NCI-H1048 (cell line): ENCODE measurements around the gene ALOX15.
"Not testable (repeated sequence)": the region's sequence is repeated elsewhere in the genome, so short reads cannot be mapped to it uniquely, and the experiment has no call there.

Experiments used
- DNase-seq: peaks from one replicate; lab custom pipeline; 2025; lab: John Stamatoyannopoulos, UW

The ALOX15 gene, protein sequence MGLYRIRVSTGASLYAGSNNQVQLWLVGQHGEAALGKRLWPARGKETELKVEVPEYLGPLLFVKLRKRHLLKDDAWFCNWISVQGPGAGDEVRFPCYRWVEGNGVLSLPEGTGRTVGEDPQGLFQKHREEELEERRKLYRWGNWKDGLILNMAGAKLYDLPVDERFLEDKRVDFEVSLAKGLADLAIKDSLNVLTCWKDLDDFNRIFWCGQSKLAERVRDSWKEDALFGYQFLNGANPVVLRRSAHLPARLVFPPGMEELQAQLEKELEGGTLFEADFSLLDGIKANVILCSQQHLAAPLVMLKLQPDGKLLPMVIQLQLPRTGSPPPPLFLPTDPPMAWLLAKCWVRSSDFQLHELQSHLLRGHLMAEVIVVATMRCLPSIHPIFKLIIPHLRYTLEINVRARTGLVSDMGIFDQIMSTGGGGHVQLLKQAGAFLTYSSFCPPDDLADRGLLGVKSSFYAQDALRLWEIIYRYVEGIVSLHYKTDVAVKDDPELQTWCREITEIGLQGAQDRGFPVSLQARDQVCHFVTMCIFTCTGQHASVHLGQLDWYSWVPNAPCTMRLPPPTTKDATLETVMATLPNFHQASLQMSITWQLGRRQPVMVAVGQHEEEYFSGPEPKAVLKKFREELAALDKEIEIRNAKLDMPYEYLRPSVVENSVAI

DNA sequence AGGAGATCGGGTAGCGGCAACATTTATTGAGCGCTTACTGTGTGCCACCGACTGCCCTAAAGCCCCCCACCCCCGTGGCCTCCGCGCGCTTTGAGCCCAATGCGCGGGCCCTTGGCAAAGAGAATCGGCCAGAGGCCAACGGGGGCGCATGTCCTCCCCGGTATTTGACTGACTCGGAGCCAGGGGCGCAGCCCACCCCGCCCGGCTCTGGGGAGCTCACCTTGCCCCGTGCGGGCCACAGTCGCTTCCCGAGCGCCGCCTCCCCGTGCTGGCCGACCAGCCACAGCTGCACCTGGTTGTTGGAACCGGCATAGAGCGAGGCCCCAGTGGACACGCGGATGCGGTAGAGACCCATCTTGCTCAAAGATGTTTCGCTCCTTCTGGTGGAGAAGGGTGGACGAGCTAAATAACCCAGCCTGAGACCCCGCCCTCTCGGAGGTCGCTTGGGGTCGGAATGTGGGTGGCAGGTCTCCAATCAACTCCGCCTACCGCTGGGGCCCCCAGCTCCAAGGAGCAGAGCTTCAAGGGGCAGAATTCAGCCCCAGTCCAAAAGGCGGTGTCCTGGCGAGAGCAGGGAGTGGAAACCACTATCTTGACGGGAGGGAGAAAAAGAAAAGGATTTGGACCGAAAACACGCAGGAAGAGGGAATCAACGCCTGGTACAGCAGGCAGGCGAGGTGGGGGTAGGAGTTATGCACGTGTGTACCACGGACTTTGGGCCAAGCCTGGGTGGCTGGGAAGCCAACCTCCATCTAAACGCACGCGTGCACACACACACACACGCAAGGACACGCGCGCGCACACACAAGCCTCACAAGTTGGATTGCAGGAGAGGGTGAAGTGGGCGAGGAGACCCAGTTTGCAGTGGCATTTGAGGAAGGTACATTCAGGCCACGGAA lies at the start of gene ALOX15:
Gene ALOX15, minus strand, starts transcription at position 382 of the 899 bp plus-strand sequence. Its CDS starts 27 bp downstream, at position 355.
- DNase-seq, result no peak

DNA sequence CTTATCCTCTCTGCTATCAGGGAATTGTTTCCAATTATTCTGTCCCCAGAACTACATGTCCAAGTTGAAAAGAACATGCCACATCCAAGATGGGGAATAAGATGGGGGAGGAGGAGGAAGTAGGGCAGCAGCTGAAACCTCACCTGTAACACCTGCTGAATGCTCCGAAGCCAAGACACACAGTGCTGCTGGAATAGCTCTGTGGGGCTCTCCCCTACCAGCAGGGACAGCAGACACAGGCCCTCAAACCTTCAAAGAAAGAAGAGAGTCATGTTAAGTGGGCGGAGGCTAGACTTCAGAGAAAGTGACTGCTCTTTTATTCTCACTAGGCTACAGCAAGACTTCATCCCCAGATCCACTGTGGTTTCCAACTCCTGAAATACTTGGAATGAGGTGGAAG lies 49.3 kb upstream of the ALOX15 start:
- no peak for DNase-seq

DNA sequence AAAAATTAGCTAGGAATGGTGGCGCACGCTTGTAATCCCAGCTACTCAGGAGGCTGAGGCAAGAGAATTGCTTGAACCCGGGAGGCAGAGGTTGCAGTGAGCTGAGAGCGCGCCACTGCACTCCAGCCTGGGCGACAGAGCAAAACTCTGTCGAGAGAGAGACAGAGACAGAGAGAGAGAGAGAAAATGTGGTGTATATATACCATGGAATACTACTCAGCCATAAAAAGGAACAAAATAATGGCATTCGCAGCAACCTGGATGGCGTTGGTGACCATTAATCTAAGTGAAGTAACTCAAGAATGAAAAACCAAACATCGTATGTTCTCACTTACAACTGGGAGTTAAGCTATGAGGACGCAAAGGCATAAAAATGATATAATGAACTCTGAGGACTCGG lies 48.4 kb upstream of the ALOX15 start:
- not testable (repeated sequence) for DNase-seq

DNA sequence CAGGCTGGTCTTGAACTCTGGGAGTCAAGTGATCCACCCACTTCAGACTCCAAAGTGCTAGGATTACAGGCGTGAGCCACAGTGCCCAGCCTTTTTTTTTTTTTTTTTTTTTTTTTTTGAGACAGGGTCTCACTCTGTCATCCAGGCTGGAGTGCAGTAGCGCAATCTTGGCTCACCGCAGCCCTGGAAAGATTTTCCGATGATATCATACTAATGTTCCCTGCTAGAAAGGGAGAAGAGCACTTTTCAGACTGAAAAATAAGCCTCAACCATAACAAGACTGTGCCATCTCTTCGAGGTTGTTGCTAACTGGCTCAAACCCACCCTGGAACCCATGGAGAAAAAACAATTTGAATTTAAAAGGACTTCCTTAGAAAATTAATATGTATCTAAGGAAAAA lies 42.3 kb upstream of the ALOX15 start:
- DNase-seq, result not testable (repeated sequence)

DNA sequence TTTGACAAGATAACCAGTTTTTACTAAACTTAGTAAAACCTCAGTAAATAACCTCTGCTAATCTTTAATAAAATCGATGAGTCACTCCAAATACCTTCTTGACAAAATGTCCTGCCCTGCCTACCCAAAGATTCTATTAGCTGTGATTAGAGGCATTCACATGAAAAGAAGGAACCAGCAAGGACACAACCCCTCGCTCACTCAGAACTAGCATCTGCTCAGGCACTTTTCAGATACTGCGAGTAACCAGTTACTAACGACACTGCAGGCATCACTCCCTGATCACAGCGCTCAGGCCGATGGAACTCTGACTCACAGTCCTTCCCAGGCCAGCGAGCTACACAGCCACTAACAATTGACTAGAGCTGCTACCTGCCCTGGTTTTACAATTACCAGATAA lies 38.2 kb upstream of the ALOX15 start:
- DNase-seq, result no peak

DNA sequence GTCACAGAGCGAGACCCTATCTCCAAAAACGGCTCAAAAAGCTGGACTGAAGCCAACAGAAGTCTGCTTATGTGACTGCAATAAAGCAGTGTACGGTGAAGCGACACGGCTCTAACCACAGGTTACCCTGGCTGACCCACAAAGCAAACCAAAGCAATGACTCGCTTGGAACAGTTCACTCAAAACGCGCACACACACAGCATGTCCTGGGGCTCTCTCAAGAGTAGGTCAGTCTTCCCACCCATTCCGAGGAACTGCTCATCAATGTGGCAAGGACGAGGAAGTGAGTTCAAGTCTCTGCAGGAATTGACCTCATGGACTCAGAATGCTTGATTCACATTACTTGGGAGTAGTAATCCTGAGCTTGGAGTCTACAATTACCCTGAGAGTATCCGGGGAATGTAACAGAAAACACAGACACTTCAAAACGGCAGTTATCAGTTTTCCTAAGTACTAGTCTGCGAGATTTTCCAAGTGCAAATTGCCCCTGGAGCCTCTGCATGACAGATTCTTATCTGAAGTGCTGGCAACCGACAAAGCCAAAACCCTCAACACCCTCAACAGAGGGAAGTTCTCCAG lies 37.1 kb upstream of the ALOX15 start:
- no peak for DNase-seq

DNA sequence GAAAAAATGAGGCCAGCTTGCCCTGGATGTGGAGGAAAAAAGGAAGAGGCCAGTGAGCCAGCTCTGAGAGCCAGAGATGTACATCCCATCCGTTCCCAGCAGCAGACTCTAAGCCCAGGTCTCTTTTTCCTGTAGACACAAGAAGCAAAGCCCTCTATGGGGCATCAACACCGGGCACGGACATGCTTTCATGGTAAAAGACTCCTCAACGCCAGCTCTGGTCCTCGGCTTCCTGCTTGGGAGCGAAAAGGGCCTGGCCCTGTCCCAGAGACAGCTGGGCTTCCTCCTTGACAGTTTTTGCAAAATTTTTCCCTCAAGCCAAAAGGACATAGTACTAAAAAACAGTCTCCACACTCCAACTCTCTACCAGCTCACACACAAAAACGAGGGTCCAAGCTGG lies 35.3 kb upstream of the ALOX15 start:
- no peak for DNase-seq

DNA sequence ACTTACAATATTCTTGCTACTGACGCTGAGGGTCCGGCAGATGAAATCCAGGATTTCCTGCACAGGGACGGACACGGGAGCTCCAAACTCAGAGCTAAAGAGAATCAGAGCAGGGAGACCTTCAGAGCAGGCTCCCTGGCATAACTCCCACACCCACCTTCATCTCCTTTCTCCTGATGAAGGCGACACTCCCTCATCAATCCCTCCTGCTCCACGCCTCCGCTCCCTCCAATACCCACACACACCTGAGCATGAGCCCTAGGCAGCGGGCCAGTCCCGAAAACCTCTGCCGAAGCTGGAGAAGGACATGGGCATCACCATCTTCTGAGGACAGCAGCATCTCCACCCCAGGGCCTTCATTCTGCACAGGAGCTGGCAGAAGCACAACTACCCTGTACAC lies 34.3 kb upstream of the ALOX15 start:
- no peak for DNase-seq

DNA sequence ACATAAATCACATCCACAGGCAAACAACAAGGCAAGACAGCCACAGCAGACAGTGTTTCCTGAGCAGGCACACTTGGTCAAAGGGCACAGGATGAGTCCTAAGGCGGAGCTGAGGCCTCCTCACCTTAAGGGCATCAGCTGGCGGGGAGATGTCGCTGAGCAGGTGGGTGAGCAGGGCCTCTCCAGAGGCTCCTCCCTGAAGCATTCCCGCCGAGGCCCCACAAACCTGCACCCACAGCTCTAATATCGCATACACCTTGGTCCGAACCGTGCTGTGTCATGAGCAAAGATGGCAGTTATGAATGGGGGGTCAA lies 33.2 kb upstream of the ALOX15 start:
- DNase-seq, result no peak

DNA sequence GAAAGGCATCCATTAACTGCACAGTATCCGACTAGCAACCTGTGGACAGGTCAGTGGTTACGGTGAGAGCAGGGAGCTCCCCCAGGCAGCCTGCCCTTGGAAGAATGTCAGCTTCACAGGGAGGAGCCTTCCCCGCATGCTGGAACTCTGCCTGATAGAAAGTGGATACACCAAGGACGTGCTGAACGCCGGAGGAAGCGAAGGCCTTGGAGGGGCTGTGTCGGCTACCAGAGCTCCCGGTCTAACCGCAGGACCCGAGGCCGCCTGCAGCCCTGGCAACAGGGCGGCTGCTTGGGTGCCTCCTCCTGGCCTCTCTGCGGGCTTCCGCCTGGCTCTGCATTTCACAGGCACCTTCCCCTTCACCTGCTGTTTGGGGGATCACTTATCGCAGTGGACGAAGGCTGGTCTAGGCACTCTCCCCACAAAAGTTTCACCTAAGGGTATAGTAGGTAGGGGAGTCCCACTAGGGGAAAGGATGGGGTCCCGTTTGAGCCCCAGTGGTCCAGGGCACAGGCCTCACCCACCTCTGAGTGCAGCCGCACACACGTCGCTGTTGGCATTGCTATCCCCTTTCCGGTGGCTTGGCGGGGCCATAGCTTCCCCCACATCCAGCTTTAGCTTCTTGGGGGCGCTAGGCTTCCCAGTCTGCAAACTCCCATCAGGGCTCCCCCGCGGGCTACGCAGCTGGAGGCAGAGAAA lies 32.7 kb upstream of the ALOX15 start:
- no peak for DNase-seq

DNA sequence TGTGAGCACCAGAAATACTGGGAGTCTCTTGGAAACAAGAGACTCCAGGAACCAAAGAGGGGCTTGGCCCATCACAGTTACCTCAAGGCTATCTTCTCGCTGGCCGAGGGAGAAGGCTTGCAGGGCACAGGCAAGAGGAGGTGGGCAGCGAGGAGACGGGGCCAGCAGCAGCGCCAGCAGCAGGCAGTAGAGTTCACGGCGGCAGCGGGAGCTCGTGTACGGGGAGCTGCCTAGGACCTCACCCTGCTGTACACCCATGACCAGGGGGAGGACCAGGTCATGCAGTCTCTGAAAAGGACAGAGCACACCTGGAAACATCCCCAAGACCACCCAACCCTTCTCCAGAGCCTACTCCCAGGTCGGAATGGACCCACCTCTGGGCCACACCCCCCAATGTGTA lies 31.7 kb upstream of the ALOX15 start:
- no peak for DNase-seq

DNA sequence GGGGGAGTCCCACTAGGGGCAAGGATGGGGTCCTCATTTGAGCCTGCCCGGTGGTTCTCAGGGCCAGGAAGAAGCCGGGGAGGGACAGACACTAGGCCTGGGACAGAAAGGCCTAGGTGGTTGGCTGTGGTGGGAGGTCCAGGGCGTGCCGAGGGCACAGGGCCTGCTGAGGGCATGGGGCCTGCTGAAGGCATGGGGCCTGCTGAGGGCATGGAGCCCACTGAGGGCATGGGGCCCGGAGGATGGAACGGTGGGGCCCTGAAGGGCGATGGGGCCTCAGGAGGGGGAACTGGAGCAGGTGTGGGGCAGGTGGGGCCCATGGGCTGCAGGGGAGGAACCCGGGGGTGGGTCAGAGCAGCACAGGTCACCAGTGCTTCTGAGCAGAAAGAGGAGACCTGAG lies 31.3 kb upstream of the ALOX15 start:
- DNase-seq, result no peak

DNA sequence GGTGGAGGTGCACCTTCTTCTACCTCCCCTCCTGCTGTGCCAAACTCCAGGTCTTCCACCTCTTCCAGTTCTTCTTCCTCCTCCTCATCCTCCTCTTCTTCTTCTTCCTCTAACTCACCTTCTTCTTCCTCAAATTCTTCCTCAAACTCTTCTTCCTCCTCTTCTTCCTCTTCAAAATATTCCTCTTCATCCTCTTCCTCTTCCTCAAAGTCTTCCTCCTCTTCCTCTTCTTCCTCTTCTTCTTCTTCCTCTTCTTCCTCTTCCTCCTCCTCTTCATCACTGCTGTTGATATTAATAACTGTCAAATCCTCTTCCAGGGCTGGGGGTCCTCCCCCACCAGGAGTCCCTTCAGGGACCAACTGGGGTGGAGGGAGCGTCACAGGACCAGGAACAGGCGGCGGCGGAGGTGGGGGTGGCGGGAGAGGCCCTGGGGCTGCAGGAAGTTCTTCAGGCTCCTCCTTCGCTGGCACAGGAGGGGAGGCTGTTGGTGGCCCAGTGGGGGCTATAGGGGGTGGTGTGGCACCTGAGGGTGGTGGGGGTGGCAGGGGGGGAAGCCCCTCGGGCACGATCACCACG lies 30.7 kb upstream of the ALOX15 start:
- no peak for DNase-seq

DNA sequence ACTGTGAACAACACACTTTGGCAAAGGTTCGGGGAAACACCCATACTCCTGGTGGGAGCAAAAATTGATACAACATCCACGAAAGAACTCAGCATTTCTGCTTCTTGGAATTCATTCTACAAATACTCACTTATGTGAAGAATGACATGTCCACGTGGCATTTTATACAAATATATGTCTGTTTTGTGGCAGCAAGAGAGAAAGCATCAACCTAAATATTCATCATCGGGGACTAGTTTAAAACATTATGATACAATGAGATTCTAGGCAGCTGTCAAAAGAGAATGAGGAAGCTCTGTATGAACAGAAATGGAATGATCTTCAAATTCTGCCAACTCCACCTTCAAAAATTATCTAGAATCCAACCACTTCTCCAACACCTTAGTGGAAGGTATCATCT lies 25.7 kb upstream of the ALOX15 start:
- no peak for DNase-seq

DNA sequence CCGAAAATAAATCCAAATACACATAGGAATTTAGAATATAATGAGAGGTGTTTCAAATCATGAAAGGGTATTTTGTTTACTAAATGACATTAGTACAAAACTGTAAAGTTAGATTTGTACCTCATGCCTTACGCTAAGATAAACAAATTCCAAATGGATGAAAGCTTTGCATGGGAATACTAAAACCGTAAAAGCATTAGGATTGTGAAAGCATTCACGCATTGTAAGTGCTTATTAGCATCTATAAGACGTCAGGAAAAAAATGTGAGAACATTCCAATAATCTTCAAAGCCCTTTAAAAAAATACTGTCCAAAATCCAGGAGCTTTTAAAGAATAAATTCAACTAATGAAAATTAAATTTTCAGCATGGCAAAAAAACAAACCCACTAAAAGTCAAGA lies 24.8 kb upstream of the ALOX15 start:
- DNase-seq, result no peak

DNA sequence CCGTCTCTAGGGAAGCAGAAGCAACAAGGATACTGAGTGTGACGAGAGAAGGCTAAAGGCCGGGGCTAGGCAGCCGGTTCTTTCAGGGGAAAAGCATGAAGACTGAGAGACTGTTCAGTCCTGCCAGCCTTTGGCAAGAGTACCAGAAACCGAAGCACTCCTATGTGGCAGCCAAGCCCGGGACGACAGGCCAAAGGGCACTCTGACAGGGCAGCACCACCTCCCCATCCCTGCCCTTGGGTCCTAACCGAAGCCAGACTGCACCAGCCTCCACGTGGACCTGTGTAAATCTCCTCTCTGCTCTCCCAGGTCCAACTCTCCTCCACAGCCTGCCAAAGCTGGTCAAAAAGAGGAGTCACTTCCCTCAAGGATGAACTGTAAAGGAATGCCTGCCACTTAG lies 23.5 kb upstream of the ALOX15 start:
- DNase-seq, result no peak

DNA sequence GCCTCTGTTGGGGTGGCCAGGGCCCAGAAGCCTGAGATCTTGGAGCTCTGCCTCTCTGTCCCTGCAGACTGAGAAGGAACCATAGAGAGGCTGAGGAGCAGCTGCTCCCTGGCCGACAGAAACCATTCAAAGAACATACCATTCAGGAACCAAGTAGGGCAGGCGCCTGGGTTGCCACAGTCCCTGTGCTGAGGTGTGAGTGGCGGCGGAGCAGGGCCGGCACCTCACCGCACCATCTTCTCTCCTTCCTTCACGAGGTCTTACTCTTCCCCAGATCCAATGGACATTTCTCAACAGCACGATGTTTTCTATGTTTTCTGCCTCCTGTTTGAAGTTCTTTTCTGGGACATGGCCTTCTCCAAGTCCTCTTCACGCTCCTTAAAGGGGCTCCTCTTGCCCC lies 22.8 kb upstream of the ALOX15 start:
- DNase-seq, result no peak

DNA sequence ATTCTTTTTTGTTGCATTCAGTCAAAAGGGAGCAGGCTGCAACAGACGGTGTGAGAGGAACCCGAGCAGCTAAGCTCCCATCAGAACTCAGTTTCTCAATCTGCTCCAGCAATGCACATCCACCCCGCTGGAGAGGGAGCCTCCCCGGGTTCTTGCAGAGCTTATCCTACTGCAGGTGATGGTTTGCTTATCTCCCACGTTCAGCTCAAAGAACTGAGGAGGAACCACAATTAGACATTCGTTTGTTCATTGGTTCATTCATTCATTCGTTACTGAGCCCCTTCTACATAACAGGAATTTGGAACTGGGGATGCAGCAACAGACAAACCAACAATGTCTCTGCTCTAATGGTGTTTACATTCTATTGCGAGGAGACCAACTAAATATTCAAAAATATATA lies 22.2 kb upstream of the ALOX15 start:
- no peak for DNase-seq

DNA sequence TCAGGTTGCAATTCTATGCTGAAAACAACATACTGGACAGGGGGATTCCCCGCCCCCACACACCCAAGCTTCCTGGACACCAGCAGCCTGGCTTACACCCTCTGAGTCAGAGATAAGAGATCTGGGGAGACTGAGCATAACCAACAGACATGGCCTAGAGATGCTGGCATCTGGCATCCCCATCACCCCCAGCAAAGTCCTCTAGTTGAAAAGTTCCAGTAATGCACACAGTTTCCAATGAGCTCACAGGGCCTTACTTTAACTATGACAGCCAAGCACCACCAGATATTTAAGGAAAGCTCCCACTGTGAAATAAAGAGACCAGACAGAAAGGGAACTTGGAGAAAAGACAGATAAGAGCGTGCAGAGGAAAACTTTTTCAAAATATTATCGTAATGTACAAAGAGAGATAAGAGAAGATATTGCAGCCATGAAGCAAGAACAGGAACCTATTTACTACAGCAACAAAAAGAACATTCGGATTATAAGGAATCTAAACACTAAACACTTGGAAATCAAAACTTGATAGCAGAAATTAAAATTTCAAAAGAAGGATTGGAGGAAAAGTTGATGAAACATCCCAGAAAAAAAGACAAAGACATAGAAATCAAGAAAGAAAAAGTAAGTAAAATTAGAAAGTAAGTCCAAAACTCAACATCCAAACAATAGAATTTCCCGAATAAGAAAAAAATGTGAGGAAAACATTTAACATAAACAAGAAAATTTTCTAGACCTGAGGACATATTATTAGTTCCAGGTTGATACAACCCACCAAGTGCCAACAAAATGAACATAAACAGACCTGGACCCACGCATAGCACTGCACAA lies 17.2 kb upstream of the ALOX15 start:
- no peak for DNase-seq

DNA sequence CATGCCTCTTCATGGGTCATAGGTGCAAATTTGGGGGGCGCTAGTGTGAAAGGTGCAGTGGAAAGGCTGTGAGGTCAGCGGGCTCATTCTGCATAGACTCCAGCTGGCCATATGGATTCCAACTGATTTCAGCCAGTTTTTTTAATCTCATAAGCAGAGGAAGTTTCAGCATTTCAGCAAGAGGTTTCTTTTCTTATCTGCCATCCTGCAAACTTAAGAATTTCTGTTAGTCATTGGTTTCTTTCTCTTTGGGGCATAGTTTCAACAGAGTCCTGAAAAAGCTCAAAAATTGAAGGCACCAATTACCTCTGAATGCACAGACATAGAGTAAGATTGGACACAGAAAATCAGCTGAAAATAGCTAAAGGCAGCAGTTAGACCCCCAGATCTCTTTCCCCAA lies 16.2 kb upstream of the ALOX15 start:
- no peak for DNase-seq

DNA sequence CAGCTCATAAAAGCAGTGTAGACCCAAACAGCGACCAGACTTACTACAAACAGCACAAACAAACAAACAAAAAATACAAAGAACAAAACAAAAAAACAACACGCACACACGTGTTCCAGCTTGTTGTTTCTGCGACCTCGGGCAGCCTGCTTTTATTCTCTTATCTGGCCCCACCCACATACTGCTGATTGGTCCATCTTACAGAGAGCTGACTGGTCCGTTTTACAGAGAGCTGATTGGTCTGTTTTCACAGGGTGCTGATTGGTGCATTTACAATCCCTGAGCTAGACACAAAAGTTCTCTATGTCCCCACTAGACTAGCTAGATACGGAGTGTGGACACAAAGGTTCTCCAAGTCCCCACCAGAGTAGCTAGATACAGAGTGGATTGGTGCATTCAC lies 14.5 kb upstream of the ALOX15 start:
- DNase-seq, result not testable (repeated sequence)
